Skeletal muscle tissue (tissue), 4 donors: ENCODE results near the gene CIROP. TPM values are rescaled to one million over a fixed set of nuclear protein-coding genes. Genes with fewer than 3 reads are reported as not detected.

ENCODE experiments used
- H3K27ac ChIP-seq: one replicate; pipeline ENCODE4 v1.7.0; 2013; ENCODE audit warnings: mild to moderate bottlenecking, low read depth, low read length, inconsistent platforms
- H3K27me3 ChIP-seq, 3 donors: one replicate each; pipeline ENCODE4 v1.7.0; 2013; ENCODE audit warnings: low read length in 3 of 3; ENCODE audit not compliant: control insufficient read depth in 3 of 3, insufficient read depth in 3 of 3
- H3K36me3 ChIP-seq, 3 donors: one replicate each; pipeline ENCODE4 v1.7.0; 2013; ENCODE audit warnings: low read length in 3 of 3; ENCODE audit not compliant: control insufficient read depth in 3 of 3, insufficient read depth in 3 of 3
- H3K4me1 ChIP-seq, 3 donors: one replicate each; pipeline ENCODE4 v1.7.0; 2013; ENCODE audit warnings: low read length in 3 of 3, mild to moderate bottlenecking in 3 of 3; ENCODE audit not compliant: control insufficient read depth in 3 of 3, insufficient read depth in 3 of 3
- H3K4me3 ChIP-seq, 3 donors: one replicate each; pipeline ENCODE4 v1.7.0; 2013; ENCODE audit warnings: low read length in 3 of 3
- H3K9ac ChIP-seq, 3 donors: one replicate each; pipeline ENCODE4 v1.7.0; 2013; ENCODE audit warnings: low read length in 3 of 3, mild to moderate bottlenecking in 3 of 3, moderate library complexity in 2 of 3, low read depth in 1 of 3
- H3K9me3 ChIP-seq, 3 donors: one replicate each; pipeline ENCODE4 v1.7.0; 2013; ENCODE audit warnings: low read length in 3 of 3; ENCODE audit not compliant: control insufficient read depth in 3 of 3
- total RNA-seq: library from RNA; depleted of rRNA; stranded (reverse); fragments of >200 nt; gene quantifications from one replicate; pipeline ENCODE4 v1.2.3, GENCODE V29; 2014
- donor health status: Osteomylitis.

The CIROP gene
- total RNA-seq, 1 donor from 2014 or later: not detected

- Histone ChIP-seq H3K27ac (no peak overlapping the region), H3K36me3 (peaks cover 65 to 72% (median 67%) of the 10 kb centered on the region in 3 donors), H3K9ac (peak overlapping the region in 1 of 3 donors; percentile 8), H3K4me3 (no peak overlapping the region), H3K4me1 (peaks cover 6 to 14% (median 10%) of the 10 kb centered on the region in 3 donors), H3K9me3 (no peaks in the 10 kb centered on the region), H3K27me3 (no peaks in the 10 kb centered on the region)
These were observed 42.8 kb downstream of the CIROP start for GRCh38 chr14:23062002-23062401.

DNA sequence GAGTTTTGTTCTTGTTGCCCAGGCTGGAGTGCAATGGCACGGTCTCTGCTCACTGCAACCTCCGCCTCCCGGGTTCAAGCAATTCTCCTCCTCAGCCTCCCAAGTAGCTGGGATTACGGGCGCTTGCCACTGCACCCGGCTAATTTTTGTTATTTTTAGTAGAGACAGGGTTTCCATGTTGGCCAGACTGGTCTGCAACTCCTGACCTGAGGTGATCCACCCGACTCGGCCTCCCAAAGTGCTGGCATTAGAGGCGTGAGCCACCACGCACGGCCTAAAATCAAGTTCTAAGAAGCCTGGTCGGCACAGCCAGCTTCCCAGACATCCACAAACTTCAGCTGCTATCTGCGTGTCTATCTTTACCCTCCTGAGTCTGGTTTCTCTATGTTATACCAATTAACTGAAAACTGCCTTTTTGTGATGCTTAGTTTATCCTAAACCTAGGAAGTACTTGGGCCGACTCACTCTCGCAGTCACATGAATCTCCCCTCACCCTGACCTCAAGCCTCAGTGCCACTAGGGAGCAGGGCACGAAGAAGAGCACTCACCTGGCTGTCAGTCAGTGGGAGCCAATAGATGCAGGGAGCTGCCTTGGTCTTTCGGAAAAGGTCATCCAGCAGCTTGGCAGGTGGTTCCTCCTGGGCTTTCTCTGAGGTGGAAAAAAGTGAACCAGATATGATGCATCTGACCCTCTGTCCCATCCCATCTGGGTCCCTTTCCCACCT, 44.1 kb downstream of the CIROP start:
- H3K27ac ChIP-seq: no peak overlapping the region
- H3K9me3 ChIP-seq: no peaks in the 10 kb centered on the region
- peaks cover 53 to 60% (median 57%) of the 10 kb centered on the region in 3 donors for H3K36me3 ChIP-seq
- no peak overlapping the region for H3K9ac ChIP-seq
- no peak overlapping the region for H3K4me3 ChIP-seq
- peaks cover 14 to 27% (median 18%) of the 10 kb centered on the region in 3 donors for H3K4me1 ChIP-seq
- H3K27me3 ChIP-seq: no peaks in the 10 kb centered on the region

- Histone ChIP-seq H3K27me3 (no peaks in the 10 kb centered on the region), H3K9ac (no peak overlapping the region), H3K9me3 (no peaks in the 10 kb centered on the region), H3K4me1 (peaks cover 14 to 29% (median 18%) of the 10 kb centered on the region in 3 donors), H3K27ac (no peak overlapping the region), H3K36me3 (peaks cover 43 to 44% (median 44%) of the 10 kb centered on the region in 3 donors), H3K4me3 (no peak overlapping the region)
These were observed 45.9 kb downstream of the CIROP start for GRCh38 chr14:23058654-23059504.

GRCh38 chr14:23057757-23058653, 46.8 kb downstream of the CIROP start:
- peaks cover 34 to 36% (median 35%) of the 10 kb centered on the region in 3 donors for H3K36me3 ChIP-seq
- H3K27me3 ChIP-seq: no peaks in the 10 kb centered on the region
- peaks cover 14 to 29% (median 18%) of the 10 kb centered on the region in 3 donors for H3K4me1 ChIP-seq
- H3K9ac ChIP-seq: peak overlapping the region in 2 of 3 donors; percentile 56 to 71
- peak overlapping the region; percentile 64 to 70 (median 67) for H3K4me3 ChIP-seq
- H3K9me3 ChIP-seq: no peaks in the 10 kb centered on the region
- no peak overlapping the region for H3K27ac ChIP-seq

GRCh38 chr14:23056956-23057756, 47.6 kb downstream of the CIROP start, which contains the start of gene CDH24:
CDH24 (minus strand) TSS chr14:23057520; CDS start chr14:23055733, 1,787 bp downstream.
- Histone ChIP-seq H3K9ac (peak within 1 kb of the TSS; percentile 33 to 71 (median 56)), H3K27ac (no peak within 1 kb of the TSS), H3K4me1 (peaks cover 12 to 23% (median 15%) of the 10 kb centered on the region in 3 donors)

GRCh38 chr14:23056145-23056955, 48.4 kb downstream of the CIROP start:
- Histone ChIP-seq H3K27me3 (no peaks in the 10 kb centered on the region), H3K9ac (peak overlapping the region in 1 of 3 donors; percentile 71), H3K27ac (no peak overlapping the region), H3K36me3 (peaks cover 23 to 24% (median 23%) of the 10 kb centered on the region in 3 donors), H3K4me3 (peak overlapping the region; percentile 22 to 67 (median 66)), H3K4me1 (peaks cover 10 to 20% (median 13%) of the 10 kb centered on the region in 3 donors), H3K9me3 (no peaks in the 10 kb centered on the region)

More at GRCh38 chr14:23056956-23057756, 47.6 kb downstream of the CIROP start, which contains the start of gene CDH24:
- Histone ChIP-seq H3K9me3 (no peaks in the 10 kb centered on the region), H3K36me3 (peaks cover 26 to 27% (median 27%) of the 10 kb centered on the region in 3 donors), H3K4me3 (peak within 1 kb of the TSS; percentile 66 to 70 (median 67)), H3K27me3 (no peaks in the 10 kb centered on the region)

- H3K9ac ChIP-seq: no peak overlapping the region
- H3K4me1 ChIP-seq: peaks cover 10 to 20% (median 13%) of the 10 kb centered on the region in 3 donors
- H3K27me3 ChIP-seq: no peaks in the 10 kb centered on the region
- H3K4me3 ChIP-seq: no peak overlapping the region
- no peaks in the 10 kb centered on the region for H3K9me3 ChIP-seq
- no peak overlapping the region for H3K27ac ChIP-seq
- peaks cover 17 to 18% (median 17%) of the 10 kb centered on the region in 3 donors for H3K36me3 ChIP-seq
These were observed 49.1 kb downstream of the CIROP start for GRCh38 chr14:23055621-23056144.

DNA sequence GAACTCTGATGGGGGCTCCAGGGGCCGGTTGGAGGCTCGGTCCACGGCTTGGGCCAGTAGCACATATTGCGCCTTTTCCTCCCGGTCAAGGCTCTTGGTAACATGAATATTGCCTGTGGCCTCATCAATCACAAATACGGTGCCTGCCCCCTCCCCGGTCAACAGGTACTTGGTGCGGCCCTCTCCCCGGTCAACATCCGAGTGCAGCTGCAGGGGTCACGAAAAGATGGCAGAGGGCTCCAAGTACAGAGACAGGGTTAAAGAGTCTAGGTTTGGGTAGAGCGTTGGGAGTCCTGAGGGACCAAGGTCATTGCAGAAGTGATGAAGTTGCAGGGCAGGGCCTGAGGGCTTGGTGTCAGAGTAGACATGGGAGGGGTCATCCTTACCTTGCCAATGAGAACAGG, 49.6 kb downstream of the CIROP start:
- H3K36me3 ChIP-seq: peaks cover 12 to 14% (median 12%) of the 10 kb centered on the region in 3 donors
- no peak overlapping the region for H3K27ac ChIP-seq
- H3K4me1 ChIP-seq: peaks cover 10 to 20% (median 13%) of the 10 kb centered on the region in 3 donors

More for the DNA sequence above, 49.6 kb downstream of the CIROP start:
- H3K9ac ChIP-seq: no peak overlapping the region
- no peak overlapping the region for H3K4me3 ChIP-seq
- no peaks in the 10 kb centered on the region for H3K9me3 ChIP-seq
- H3K27me3 ChIP-seq: no peaks in the 10 kb centered on the region
